ENCODE results near the gene COL18A1.

DNA sequence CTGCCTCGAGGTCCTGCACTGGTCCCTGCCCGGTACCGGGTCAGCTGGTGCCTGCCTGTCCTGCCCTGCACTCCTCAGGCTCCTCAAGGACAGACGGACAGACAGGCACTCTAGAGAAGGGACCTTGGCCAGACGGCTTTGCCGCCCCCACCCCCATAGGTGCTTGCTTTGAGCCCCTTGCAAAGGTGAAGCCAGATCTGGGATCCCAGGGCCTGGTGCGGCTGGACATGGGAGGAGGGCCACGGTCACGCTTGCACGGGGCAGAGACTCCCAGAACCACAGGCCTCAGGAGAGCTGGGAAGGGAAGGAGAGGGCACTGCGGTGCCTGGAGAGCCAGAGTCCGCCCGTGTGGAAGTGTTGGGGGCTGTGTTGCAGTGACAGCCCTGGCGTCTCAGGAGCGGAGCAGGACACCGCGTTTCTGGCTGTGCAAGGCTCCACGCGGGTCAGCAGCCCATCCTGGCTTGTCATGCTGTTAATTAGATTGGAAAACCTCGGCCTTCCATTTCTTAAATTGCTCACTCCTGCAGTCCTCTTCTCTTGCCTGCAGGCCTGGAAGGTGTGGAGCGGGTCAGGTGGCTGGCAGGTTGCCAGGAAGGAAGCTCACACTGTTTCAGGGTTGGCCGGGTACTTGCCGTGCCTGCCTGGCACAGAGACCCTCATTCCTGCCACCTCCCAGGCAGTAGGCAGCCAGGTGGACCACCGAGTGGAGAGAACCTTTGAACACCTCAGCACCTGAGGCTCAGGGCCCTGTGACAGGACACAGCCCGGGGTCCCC is 16.3 kb downstream of the COL18A1 start:
- TF ChIP-seq, protein P1, sequence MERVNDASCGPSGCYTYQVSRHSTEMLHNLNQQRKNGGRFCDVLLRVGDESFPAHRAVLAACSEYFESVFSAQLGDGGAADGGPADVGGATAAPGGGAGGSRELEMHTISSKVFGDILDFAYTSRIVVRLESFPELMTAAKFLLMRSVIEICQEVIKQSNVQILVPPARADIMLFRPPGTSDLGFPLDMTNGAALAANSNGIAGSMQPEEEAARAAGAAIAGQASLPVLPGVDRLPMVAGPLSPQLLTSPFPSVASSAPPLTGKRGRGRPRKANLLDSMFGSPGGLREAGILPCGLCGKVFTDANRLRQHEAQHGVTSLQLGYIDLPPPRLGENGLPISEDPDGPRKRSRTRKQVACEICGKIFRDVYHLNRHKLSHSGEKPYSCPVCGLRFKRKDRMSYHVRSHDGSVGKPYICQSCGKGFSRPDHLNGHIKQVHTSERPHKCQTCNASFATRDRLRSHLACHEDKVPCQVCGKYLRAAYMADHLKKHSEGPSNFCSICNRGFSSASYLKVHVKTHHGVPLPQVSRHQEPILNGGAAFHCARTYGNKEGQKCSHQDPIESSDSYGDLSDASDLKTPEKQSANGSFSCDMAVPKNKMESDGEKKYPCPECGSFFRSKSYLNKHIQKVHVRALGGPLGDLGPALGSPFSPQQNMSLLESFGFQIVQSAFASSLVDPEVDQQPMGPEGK (CRISPR knock-in tag; IDR thresholded peaks at IDR 0.05; ENCODE audit: borderline replicate concordance) = no peak
- no peak for TF ChIP-seq SNAI2 (CRISPR knock-in tag; IDR thresholded peaks at IDR 0.05)
- no peak for TF ChIP-seq GLIS3 (CRISPR knock-in tag; IDR thresholded peaks at IDR 0.05)
- TF ChIP-seq ZFP3 (CRISPR knock-in tag; IDR thresholded peaks at IDR 0.05) = no peak
- TF ChIP-seq, protein P2, sequence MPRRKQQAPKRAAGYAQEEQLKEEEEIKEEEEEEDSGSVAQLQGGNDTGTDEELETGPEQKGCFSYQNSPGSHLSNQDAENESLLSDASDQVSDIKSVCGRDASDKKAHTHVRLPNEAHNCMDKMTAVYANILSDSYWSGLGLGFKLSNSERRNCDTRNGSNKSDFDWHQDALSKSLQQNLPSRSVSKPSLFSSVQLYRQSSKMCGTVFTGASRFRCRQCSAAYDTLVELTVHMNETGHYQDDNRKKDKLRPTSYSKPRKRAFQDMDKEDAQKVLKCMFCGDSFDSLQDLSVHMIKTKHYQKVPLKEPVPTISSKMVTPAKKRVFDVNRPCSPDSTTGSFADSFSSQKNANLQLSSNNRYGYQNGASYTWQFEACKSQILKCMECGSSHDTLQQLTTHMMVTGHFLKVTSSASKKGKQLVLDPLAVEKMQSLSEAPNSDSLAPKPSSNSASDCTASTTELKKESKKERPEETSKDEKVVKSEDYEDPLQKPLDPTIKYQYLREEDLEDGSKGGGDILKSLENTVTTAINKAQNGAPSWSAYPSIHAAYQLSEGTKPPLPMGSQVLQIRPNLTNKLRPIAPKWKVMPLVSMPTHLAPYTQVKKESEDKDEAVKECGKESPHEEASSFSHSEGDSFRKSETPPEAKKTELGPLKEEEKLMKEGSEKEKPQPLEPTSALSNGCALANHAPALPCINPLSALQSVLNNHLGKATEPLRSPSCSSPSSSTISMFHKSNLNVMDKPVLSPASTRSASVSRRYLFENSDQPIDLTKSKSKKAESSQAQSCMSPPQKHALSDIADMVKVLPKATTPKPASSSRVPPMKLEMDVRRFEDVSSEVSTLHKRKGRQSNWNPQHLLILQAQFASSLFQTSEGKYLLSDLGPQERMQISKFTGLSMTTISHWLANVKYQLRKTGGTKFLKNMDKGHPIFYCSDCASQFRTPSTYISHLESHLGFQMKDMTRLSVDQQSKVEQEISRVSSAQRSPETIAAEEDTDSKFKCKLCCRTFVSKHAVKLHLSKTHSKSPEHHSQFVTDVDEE (CRISPR knock-in tag; IDR thresholded peaks at IDR 0.05) = no peak
- no peak for TF ChIP-seq RARB (CRISPR knock-in tag; IDR thresholded peaks at IDR 0.05)
- no peak for TF ChIP-seq ZFP30 (CRISPR knock-in tag; IDR thresholded peaks at IDR 0.05)
- TF ChIP-seq, protein P3, sequence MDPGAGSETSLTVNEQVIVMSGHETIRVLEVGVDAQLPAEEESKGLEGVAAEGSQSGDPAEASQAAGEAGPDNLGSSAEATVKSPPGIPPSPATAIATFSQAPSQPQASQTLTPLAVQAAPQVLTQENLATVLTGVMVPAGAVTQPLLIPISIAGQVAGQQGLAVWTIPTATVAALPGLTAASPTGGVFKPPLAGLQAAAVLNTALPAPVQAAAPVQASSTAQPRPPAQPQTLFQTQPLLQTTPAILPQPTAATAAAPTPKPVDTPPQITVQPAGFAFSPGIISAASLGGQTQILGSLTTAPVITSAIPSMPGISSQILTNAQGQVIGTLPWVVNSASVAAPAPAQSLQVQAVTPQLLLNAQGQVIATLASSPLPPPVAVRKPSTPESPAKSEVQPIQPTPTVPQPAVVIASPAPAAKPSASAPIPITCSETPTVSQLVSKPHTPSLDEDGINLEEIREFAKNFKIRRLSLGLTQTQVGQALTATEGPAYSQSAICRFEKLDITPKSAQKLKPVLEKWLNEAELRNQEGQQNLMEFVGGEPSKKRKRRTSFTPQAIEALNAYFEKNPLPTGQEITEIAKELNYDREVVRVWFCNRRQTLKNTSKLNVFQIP (CRISPR knock-in tag; IDR thresholded peaks at IDR 0.05; ENCODE audit: borderline replicate concordance, low read depth) = no peak
